Smooth muscle cell (in vitro differentiated cells): ENCODE measurements around the gene ZMIZ1. TPM values are rescaled to one million over a fixed set of nuclear protein-coding genes. Genes with fewer than 3 reads are reported as not detected.
A peak's percentile ranks its signal among the peaks of the same experiment; 100 is the strongest.

Experiments
- DNase-seq: peaks from one replicate; lab custom pipeline; 2025; ENCODE audit not compliant: unreplicated experiment; lab: John Stamatoyannopoulos, UW
- H2AFZ ChIP-seq: fragments of 200-600 bp; sonication (generic); 2 replicates; pipeline ENCODE4 v1.6.0; 2016; ENCODE audit warnings: antibody characterized with exemption, low read depth, mild to moderate bottlenecking
- H3F3A ChIP-seq: fragments of 200-600 bp; sonication (generic); 2 replicates; pipeline ENCODE4 v1.6.0; 2017; ENCODE audit warnings: antibody characterized with exemption, low read depth
- H3K27ac ChIP-seq: fragments of 200-600 bp; sonication (generic); 2 replicates; pipeline ENCODE4 v1.5.1; 2016; ENCODE audit warnings: low read depth, mild to moderate bottlenecking
- H3K27me3 ChIP-seq: fragments of 200-600 bp; sonication (generic); 2 replicates; pipeline ENCODE4 v1.6.1; 2016; ENCODE audit warnings: low read depth, mild to moderate bottlenecking
- H3K36me3 ChIP-seq: fragments of 200-600 bp; sonication (generic); 2 replicates; pipeline ENCODE4 v1.5.1; 2016; ENCODE audit warnings: low read depth
- H3K4me1 ChIP-seq: fragments of 200-600 bp; sonication (generic); 2 replicates; pipeline ENCODE4 v1.5.1; 2016; ENCODE audit warnings: low read depth
- H3K4me2 ChIP-seq: fragments of 200-600 bp; sonication (generic); 2 replicates; pipeline ENCODE4 v1.6.0; 2016; ENCODE audit warnings: mild to moderate bottlenecking
- H3K4me3 ChIP-seq: fragments of 200-600 bp; sonication (generic); 2 replicates; pipeline ENCODE4 v1.5.1; 2016; ENCODE audit warnings: mild to moderate bottlenecking
- H3K79me2 ChIP-seq: fragments of 200-600 bp; sonication (generic); 2 replicates; pipeline ENCODE4 v1.6.0; 2016; ENCODE audit warnings: low read depth, mild to moderate bottlenecking
- H3K9ac ChIP-seq: fragments of 200-600 bp; sonication (generic); 2 replicates; pipeline ENCODE4 v1.6.0; 2016; ENCODE audit warnings: low read depth
- H3K9me3 ChIP-seq: fragments of 200-600 bp; sonication (generic); replicated peaks from 2 replicates; pipeline ENCODE4 v1.5.1; 2016; ENCODE audit warnings: low read depth
- H4K20me1 ChIP-seq: fragments of 200-600 bp; sonication (generic); 2 replicates; pipeline ENCODE4 v1.6.0; 2016; ENCODE audit warnings: low read depth
- WGBS: methylation state at CpG from one replicate; pipeline ENCODE4 v1.1.7; 2016; ENCODE audit warnings: low lambda C conversion rate; 5-methylcytosine and 5-hydroxymethylcytosine counted together
- polyA plus RNA-seq: library from polyadenylated mRNA; unstranded; fragments of >200 nt; fragmentation: Nextera tagmentation; extraction: Ambion mirVana; gene quantifications from 2 replicates; pipeline ENCODE4 v1.2.1, GENCODE V29; 2016
- total RNA-seq: library from RNA; depleted of rRNA; stranded (reverse); fragments of >200 nt; gene quantifications from 2 replicates; pipeline ENCODE4 v1.2.3, GENCODE V29; 2014
- TF ChIP-seq, protein P1 (sequence below): fragments of 200-600 bp; sonication (generic); IDR thresholded peaks from 2 replicates; pipeline ENCODE4 v1.5.1; 2017; ENCODE audit warnings: borderline replicate concordance, mild to moderate bottlenecking, antibody characterized with exemption; ENCODE audit not compliant: insufficient read depth, poor library complexity, severe bottlenecking

The ZMIZ1 gene
- total and polyA plus RNA-seq, 2 experiments from 2014 or later: 24.2 to 31.3 TPM

DNA sequence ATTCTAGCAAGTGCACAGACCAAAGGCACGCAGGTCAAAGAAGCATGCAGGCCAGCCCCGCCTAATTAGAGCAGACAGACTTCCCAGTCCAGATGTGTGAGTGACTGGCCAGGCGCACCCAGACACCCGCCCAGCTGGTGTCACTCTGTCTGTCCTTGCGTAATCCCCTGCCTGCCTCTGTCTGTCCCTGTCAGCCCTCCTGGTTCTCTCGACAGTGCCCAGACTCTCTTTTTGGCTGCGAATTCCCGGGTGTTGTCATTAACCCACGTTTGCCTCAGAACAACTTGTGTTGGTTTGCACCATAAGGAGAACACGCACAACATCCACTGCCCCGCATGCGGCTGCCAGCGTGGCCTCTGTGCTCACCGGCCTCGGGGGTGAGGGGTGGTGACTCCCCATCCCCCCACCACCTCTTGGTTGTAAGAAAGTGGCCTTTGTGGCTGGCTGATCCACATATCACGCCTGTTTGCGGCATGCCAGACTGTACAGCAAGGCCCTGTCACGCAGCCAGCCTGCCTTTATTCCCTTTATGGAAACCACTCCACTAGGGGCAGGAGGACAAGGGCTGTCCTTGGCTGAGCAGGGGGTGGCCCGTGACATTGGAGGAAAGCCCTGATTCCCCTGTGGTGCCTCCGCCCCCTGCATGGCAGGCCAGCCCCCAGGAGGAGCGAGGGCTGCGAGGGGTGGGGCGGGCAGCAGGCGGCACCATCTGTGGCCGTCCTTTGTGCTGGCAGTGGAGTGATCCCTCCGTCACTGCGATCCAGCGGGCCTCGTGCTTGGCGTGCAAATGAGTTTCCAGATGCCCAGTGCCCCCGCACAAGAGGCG lies 205.7 kb downstream of the ZMIZ1 start:
- TF ChIP-seq, protein P1, sequence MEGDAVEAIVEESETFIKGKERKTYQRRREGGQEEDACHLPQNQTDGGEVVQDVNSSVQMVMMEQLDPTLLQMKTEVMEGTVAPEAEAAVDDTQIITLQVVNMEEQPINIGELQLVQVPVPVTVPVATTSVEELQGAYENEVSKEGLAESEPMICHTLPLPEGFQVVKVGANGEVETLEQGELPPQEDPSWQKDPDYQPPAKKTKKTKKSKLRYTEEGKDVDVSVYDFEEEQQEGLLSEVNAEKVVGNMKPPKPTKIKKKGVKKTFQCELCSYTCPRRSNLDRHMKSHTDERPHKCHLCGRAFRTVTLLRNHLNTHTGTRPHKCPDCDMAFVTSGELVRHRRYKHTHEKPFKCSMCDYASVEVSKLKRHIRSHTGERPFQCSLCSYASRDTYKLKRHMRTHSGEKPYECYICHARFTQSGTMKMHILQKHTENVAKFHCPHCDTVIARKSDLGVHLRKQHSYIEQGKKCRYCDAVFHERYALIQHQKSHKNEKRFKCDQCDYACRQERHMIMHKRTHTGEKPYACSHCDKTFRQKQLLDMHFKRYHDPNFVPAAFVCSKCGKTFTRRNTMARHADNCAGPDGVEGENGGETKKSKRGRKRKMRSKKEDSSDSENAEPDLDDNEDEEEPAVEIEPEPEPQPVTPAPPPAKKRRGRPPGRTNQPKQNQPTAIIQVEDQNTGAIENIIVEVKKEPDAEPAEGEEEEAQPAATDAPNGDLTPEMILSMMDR: no peak
- peak overlapping the region; percentile 95 for H3K27ac ChIP-seq
- no peaks in the 10 kb centered on the region for H3K9me3 ChIP-seq
- WGBS: 40% methylated on average over 32 of the region's 32 CpGs
- H4K20me1 ChIP-seq: peaks cover 74% of the 10 kb centered on the region
- DNase-seq: peak; percentile 59
- H3K4me3 ChIP-seq: no peak overlapping the region
- H3K79me2 ChIP-seq: peaks cover 32% of the 10 kb centered on the region
- peaks cover 22% of the 10 kb centered on the region for H3K4me1 ChIP-seq
- no peak overlapping the region for H2AFZ ChIP-seq
- no peaks in the 10 kb centered on the region for H3K36me3 ChIP-seq
- H3F3A ChIP-seq: peaks cover 6% of the 10 kb centered on the region
- peak overlapping the region; percentile 68 for H3K4me2 ChIP-seq
- no peaks in the 10 kb centered on the region for H3K27me3 ChIP-seq
- H3K9ac ChIP-seq: peak overlapping the region; percentile 83

DNA sequence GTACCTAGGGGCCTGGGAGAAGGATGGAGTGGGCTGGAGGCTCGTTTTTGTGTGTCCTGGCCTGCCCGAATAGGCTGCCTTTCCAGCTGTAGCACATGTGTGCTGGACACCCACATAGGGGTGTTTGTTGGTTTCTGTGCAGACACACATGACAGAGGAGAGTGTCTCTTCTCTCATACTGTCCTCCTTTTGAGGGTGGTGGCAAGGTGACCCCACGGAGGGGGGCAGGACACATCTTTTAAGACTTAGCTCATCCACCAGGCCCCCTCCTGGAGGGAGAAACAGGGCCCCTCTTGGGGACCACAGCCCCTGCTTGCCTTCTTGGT lies 206.3 kb downstream of the ZMIZ1 start:
- H3K4me3 ChIP-seq: no peak overlapping the region
- peak overlapping the region; percentile 95 for H3K27ac ChIP-seq
- H3K9ac ChIP-seq: peak overlapping the region; percentile 83
- TF ChIP-seq, protein P1: no peak
- no peaks in the 10 kb centered on the region for H3K27me3 ChIP-seq
- H3K4me2 ChIP-seq: peak overlapping the region; percentile 68
- peaks cover 6% of the 10 kb centered on the region for H3F3A ChIP-seq
- H4K20me1 ChIP-seq: peaks cover 70% of the 10 kb centered on the region
- no peaks in the 10 kb centered on the region for H3K36me3 ChIP-seq
- peaks cover 22% of the 10 kb centered on the region for H3K4me1 ChIP-seq
- 67% methylated on average over 3 of the region's 3 CpGs for WGBS
- H2AFZ ChIP-seq: no peak overlapping the region
- no peak for DNase-seq
- H3K79me2 ChIP-seq: peaks cover 33% of the 10 kb centered on the region
- no peaks in the 10 kb centered on the region for H3K9me3 ChIP-seq

DNA sequence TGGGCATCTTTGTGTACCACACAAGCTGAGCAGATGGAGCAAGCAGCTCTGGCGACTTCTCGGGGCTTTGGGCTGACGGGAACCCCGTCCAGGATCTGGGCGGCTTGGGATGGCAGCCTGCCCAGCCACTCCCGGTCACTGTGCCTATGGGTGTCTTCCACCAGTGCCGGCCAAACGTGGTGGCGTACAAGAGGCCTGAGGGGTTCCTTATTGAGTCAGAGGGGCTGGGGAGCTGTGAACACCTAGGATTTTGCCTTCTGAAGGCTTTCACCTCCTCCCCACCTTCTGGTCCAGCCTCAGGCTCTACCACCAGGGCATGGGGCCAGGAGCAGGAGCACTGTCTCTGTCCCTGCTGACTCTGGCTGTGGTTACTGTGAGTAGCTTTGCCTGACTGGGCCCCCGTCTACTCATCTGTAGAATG lies 206.7 kb downstream of the ZMIZ1 start:
- Histone ChIP-seq H3K27ac (peak overlapping the region; percentile 95), H3K79me2 (peaks cover 36% of the 10 kb centered on the region), H3K36me3 (no peaks in the 10 kb centered on the region), H3K4me1 (peaks cover 22% of the 10 kb centered on the region), H3K27me3 (no peaks in the 10 kb centered on the region), H4K20me1 (peaks cover 69% of the 10 kb centered on the region), H2AFZ (no peak overlapping the region), H3K9ac (peak overlapping the region; percentile 83), H3K4me3 (no peak overlapping the region), H3K4me2 (peak overlapping the region; percentile 68), H3F3A (peaks cover 6% of the 10 kb centered on the region), H3K9me3 (no peaks in the 10 kb centered on the region)
- WGBS: 84% methylated on average over 10 of the region's 10 CpGs
- DNase-seq: no peak
- TF ChIP-seq, protein P1: no peak
